Measurements from ENCODE around the gene MTCH2.

DNA sequence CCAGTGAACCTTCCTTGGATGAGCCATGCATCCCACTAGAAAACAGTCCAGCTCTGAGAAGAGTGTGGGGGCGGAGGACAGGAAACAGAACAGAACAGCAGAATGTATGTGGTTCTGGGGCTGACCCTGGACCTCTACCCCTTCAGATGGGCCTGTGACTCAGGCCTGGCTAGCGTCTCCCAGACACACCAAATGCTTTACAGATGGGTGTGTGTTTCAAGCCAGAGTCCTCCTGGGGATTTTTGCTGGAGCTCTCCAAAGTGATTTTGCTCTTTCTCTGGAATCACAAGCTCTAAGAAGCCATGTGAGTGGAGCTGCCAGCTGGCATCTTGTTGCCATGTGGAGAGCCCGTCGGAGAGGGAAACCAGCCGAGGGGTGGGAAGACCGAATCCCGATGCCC, 35.0 kb downstream of the MTCH2 start:
- TF ChIP-seq, protein P1, sequence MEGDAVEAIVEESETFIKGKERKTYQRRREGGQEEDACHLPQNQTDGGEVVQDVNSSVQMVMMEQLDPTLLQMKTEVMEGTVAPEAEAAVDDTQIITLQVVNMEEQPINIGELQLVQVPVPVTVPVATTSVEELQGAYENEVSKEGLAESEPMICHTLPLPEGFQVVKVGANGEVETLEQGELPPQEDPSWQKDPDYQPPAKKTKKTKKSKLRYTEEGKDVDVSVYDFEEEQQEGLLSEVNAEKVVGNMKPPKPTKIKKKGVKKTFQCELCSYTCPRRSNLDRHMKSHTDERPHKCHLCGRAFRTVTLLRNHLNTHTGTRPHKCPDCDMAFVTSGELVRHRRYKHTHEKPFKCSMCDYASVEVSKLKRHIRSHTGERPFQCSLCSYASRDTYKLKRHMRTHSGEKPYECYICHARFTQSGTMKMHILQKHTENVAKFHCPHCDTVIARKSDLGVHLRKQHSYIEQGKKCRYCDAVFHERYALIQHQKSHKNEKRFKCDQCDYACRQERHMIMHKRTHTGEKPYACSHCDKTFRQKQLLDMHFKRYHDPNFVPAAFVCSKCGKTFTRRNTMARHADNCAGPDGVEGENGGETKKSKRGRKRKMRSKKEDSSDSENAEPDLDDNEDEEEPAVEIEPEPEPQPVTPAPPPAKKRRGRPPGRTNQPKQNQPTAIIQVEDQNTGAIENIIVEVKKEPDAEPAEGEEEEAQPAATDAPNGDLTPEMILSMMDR (optimal IDR thresholded peaks at IDR 0.05 in 1 of 3, IDR thresholded peaks at IDR 0.05 in 1 of 3, conservative IDR thresholded peaks at IDR 0.05 in 1 of 3; ENCODE audit: extremely low read depth in 1 of 3, insufficient read depth in 2 of 3, low read length in 3 of 3): no peak
- TF ChIP-seq EZH2 (IDR thresholded peaks at IDR 0.05; ENCODE audit: low read length): no peak

Data from keratinocyte (primary cell).